K562 (cell line): ENCODE data around the gene PUM2.

Experiments
- CBX5 ChIP-seq: IDR thresholded peaks from 2 replicates; pipeline ENCODE4 v1.6.1; 2014; ENCODE audit warnings: low read depth, borderline replicate concordance
- NBN ChIP-seq: fragments of 450-650 bp; IDR thresholded peaks from 2 replicates; pipeline ENCODE4 v1.6.1; 2016; ENCODE audit warnings: low read depth, mild to moderate bottlenecking
- ZNF384 ChIP-seq: IDR thresholded peaks from 2 replicates; pipeline ENCODE4 v1.6.1; 2012; ENCODE audit warnings: low read depth, low read length, improper control_type of control experiment
- TF ChIP-seq, protein P1 (sequence below), 3 experiments: IDR thresholded peaks in 2 of 3; conservative IDR thresholded peaks in 1 of 3; 2 replicates each; pipeline ENCODE4 v1.5.1; 2011 to 2012; ENCODE audit warnings: low read length in 3 of 3, mild to moderate bottlenecking in 3 of 3, control low read depth in 2 of 3, improper control_type of control experiment in 1 of 3, inconsistent platforms in 1 of 3, low read depth in 1 of 3, mixed read lengths in 1 of 3, moderate library complexity in 1 of 3; ENCODE audit not compliant: insufficient read depth in 2 of 3

DNA sequence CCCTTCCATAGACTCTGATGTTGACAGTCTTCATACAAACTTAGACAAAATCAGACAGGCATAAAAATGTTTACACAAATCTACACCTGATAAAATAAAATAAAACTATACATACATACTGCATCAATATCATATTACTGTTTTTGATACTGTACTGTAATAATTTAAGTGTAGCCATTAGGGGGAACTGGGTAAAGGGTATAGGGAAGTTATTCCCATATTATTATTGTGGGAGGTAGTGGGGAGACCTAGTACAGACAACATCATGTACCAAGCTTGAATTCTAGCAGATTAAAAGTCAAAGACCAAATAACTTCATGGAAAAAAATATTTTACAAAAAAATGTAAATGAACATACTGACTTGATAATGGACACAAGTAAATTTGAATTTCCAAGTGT is 43.3 kb downstream of the PUM2 start:
- TF ChIP-seq CBX5: no peak
- TF ChIP-seq, protein P1, sequence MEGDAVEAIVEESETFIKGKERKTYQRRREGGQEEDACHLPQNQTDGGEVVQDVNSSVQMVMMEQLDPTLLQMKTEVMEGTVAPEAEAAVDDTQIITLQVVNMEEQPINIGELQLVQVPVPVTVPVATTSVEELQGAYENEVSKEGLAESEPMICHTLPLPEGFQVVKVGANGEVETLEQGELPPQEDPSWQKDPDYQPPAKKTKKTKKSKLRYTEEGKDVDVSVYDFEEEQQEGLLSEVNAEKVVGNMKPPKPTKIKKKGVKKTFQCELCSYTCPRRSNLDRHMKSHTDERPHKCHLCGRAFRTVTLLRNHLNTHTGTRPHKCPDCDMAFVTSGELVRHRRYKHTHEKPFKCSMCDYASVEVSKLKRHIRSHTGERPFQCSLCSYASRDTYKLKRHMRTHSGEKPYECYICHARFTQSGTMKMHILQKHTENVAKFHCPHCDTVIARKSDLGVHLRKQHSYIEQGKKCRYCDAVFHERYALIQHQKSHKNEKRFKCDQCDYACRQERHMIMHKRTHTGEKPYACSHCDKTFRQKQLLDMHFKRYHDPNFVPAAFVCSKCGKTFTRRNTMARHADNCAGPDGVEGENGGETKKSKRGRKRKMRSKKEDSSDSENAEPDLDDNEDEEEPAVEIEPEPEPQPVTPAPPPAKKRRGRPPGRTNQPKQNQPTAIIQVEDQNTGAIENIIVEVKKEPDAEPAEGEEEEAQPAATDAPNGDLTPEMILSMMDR (IDR thresholded peaks at IDR 0.05 in 2 of 3, conservative IDR thresholded peaks at IDR 0.05 in 1 of 3; ENCODE audit: insufficient read depth in 2 of 3, low read depth in 1 of 3, low read length in 3 of 3): no peak
- no peak for TF ChIP-seq ZNF384
- TF ChIP-seq NBN: no peak
